ENCODE results near the gene METTL1.
A peak's percentile ranks its signal among the peaks of the same experiment; 100 is the strongest.
"Not testable (repeated sequence)": the region's sequence is repeated elsewhere in the genome, so short reads cannot be mapped to it uniquely, and the experiment has no call there.

METTL1 gene

DNA sequence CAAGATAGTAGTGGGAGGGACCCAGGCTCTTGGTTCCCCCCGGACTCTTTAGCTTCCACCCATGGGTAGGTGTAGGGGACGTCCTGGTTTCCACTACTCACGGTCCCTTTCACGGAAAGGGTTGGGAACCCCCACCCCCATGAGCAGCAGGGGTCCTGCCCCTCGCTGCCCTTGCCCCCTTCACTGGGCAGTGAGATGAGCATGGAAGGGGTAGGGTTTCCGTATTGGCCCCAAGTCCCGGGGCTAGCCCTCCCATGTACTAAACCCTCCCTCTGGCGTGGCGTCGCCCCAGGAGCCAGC lies 46.1 kb downstream of the METTL1 start:
- Mint-ChIP-seq H3K36me3 (ENCODE audit: low read depth) (peaks cover 30% of the 10 kb centered on the region), H3K27me3 (ENCODE audit: low read depth) (no peaks in the 10 kb centered on the region), H3K9me3 (no peaks in the 10 kb centered on the region), H3K27ac (no peak overlapping the region), H3K4me3 (no peak overlapping the region), H3K4me1 (ENCODE audit: low read depth) (peaks cover 6% of the 10 kb centered on the region)

DNA sequence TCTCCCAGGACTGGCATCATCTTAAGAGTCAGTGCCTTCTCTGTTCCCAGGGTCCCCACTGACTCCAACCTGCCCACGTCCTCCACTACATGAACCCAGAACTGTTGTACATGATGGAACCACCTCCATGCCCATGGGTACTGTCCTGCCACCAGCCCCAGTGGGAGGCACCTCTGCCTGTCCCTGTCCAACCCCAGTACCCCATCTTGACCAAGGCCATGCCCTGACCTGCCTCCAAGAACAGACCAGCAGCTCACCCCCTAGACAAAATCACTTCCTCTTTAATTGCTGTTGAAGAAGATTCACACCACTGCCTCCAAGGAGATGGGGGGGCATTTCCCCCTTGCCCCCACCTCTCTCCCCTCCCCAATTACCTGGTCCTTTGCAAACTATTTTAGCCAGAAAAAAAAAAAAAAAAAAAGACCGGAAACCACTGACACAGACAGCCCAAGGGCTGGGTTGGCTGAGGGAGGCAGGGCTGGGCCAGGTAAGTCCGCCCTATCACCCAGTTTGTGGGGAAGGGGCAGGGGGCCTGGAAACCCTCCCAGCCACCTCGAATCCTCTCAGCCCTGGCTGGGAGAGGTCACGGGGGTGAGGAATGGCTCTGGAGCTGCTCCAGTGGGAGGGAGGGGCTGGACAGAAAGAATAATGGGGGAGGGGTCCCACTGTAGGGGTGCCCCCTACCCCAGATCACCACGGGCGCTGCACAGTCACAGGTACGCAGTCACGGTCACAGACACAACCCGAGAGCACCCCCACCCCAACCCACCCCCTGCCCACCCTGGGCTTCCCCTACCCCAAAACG lies 46.8 kb downstream of the METTL1 start:
- Mint-ChIP-seq H3K9me3 (no peaks in the 10 kb centered on the region), H3K36me3 (ENCODE audit: low read depth) (peaks cover 30% of the 10 kb centered on the region), H3K27me3 (ENCODE audit: low read depth) (no peaks in the 10 kb centered on the region), H3K4me3 (no peak overlapping the region), H3K27ac (no peak overlapping the region), H3K4me1 (ENCODE audit: low read depth) (peaks cover 6% of the 10 kb centered on the region)

DNA sequence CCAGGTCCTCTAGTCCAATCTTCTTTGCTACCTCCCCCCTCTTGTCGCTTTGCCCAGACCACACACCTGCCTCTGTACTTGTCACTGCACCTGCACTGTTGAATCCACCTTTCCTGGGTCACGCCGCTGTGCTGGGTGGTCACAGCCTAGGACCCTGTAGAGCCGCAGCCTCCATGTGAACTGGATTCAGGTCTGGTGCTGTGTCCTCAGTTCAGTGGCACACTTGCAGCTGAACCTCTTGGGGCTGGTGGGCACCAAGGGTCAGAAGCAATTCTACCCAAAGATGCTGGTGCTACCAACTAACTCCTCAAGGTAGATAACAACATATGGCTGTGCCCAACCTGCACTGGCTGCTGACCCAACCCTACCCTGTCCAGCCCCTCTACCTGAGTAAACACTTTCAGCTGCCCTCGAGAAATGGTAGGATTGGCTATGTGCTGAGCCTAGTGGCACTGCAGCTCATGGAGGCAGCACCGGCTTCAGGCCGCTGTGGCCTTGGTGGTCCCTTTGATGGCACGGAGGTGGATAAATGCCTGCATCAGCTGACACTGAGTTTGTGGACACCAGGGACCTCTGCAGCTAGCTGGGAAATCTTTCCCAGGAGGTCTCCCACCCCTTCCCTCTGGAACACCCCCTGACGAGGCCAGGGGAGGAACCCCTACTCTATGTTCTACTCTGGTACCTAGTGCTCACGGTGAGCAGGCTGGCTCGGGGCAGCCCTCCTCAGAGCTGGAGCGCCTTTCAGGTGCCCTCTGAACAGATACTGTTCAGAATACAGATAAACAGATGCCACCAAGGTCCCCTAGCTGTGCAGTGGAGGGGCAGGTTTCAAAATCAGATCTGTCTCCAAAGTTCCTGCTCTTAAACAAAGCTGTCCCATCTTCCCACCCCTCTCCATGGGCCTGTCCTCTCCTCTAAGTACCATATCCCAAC lies 47.6 kb downstream of the METTL1 start:
- Mint-ChIP-seq H3K27ac (no peak overlapping the region), H3K27me3 (ENCODE audit: low read depth) (no peaks in the 10 kb centered on the region)

DNA sequence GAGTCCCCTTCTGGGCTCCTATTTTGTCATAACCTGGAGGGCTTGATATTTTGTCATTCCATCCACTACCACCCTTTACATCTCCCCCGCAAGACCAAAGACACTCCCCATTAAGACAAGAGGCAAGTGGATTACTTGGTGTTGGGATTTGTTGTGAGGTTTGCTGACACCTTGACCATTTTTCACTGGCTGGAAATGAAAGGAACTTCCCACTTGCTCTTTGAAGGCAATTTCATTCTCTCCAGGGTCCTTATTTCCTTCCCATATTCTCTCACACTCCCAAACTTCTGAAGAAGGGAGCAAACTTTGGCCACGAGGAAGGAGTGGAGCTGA lies 48.3 kb downstream of the METTL1 start:
- Mint-ChIP-seq H3K4me3 (no peak overlapping the region), H3K27me3 (ENCODE audit: low read depth) (no peaks in the 10 kb centered on the region), H3K9me3 (no peaks in the 10 kb centered on the region), H3K36me3 (ENCODE audit: low read depth) (peaks cover 31% of the 10 kb centered on the region), H3K27ac (no peak overlapping the region), H3K4me1 (ENCODE audit: low read depth) (peaks cover 6% of the 10 kb centered on the region)

More for the DNA sequence above, 47.6 kb downstream of the METTL1 start:
- Mint-ChIP-seq H3K4me3 (no peak overlapping the region), H3K36me3 (ENCODE audit: low read depth) (peaks cover 31% of the 10 kb centered on the region), H3K4me1 (ENCODE audit: low read depth) (peaks cover 6% of the 10 kb centered on the region), H3K9me3 (no peaks in the 10 kb centered on the region)

DNA sequence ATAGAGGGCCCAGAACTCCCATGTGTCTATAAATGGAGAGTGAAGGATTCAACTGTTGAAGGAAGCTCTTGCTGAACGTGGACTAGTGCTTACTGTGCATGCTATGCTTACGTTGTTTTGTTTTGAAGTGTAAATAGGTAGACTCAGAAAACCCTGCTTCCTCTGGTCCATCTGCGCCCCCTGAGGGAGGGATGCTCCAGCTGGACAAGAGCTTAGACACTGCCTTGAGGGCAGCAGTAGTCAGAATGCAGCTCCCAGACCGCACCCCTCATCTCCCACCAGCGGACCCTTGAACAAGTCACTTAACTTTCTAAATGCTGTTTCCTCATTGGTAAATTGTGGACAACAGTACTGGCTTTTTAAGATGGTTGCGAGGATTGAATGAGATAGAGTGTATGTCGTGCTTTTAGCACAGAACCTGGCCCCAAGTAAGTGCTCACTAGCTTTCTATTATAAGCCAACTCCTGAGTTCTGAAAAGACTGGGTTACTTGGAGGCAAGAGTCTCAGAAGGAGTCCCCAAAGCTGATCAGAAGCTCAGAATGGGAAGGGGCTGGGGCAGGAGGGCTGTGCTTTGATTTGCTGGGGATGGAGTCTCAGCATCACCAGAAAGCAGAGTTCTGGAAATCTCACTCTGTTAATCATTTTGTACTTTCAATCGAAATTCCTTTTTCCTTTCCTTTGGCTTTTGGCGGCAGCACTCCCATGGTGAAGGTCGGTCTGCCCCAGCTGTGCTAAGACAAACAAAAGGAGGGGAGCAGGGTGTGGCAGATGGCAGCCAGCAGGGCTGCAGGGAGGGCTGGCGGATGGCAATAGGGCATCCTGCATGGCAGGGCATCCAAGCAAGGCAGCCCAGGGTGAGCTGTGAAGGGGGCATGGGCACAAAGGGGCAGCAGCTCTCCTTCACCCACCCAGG lies 48.9 kb downstream of the METTL1 start:
- Mint-ChIP-seq H3K27ac (no peak overlapping the region), H3K36me3 (ENCODE audit: low read depth) (peaks cover 30% of the 10 kb centered on the region), H3K9me3 (no peaks in the 10 kb centered on the region), H3K27me3 (ENCODE audit: low read depth) (no peaks in the 10 kb centered on the region), H3K4me1 (ENCODE audit: low read depth) (peaks cover 3% of the 10 kb centered on the region), H3K4me3 (no peak overlapping the region)

DNA sequence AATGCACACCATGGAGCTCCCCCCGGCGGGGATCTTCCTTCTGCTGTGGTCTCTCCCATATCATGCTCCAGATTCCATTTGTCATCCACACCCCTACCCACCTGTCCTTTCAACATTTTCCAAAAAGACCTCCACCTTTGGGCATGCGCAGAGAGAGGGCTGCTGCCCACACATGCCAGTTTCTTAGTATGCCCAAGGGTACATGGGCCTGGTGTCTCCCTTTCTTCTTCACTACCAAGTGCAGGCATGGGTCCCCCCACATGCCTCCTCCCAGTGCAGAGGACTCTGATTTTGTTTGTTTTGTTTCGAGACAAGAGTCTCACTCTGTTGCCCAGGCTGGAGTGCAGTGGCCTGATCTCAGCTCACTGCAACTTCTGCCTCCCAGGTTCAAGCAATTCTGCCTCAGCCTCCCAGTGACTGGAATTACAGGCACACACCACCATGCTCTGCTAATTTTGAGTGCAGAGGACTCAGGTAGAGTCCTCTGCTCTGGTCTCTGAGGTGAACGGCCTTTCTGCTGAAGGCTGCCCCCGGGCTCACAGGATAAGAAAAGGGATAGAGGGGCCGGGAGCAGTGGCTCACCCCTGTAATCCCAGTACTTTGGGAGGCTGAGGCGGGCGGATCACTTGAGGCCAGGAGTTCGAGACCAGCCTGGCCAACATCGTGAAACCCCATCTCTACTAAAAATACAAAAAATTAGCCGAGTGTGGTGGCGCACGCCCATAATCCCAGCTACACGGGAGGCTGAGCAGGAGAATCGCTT lies 49.9 kb downstream of the METTL1 start:
- peak overlapping the region; percentile 43 for H3K27ac Mint-ChIP-seq
- peaks cover 28% of the 10 kb centered on the region for H3K36me3 Mint-ChIP-seq (ENCODE audit: low read depth)

DNA sequence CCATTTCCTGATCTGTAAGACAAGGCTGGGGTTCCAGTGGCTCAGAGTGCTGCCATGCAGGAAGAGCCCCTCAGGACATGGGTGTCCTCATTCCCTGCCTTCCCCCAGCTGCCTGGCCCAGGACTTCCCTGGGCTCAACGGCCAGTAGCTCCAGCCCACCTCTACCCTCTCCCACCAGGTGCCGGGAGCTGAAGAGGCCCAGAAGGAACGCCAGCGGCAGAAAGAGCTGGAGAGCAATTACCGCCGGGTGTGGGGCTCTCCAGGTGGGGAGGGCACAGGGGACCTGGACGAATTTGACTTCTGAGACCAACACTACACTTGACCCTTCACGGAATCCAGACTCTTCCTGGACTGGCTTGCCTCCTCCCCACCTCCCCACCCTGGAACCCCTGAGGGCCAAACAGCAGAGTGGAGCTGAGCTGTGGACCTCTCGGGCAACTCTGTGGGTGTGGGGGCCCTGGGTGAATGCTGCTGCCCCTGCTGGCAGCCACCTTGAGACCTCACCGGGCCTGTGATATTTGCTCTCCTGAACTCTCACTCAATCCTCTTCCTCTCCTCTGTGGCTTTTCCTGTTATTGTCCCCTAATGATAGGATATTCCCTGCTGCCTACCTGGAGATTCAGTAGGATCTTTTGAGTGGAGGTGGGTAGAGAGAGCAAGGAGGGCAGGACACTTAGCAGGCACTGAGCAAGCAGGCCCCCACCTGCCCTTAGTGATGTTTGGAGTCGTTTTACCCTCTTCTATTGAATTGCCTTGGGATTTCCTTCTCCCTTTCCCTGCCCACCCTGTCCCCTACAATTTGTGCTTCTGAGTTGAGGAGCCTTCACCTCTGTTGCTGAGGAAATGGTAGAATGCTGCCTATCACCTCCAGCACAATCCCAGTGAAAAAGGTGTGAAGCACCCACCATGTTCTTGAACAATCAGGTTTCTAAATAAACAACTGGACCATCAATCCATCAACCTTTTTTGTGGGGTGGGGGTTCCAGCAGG lies 51.0 kb downstream of the METTL1 start:
- peaks cover 28% of the 10 kb centered on the region for H3K36me3 Mint-ChIP-seq (ENCODE audit: low read depth)
- H3K9me3 Mint-ChIP-seq, result no peaks in the 10 kb centered on the region
- peaks cover 3% of the 10 kb centered on the region for H3K4me1 Mint-ChIP-seq (ENCODE audit: low read depth)
- H3K4me3 Mint-ChIP-seq, result no peak overlapping the region
- no peak overlapping the region for H3K27ac Mint-ChIP-seq
- no peaks in the 10 kb centered on the region for H3K27me3 Mint-ChIP-seq (ENCODE audit: low read depth)

More for the DNA sequence above, 49.9 kb downstream of the METTL1 start:
- not testable (repeated sequence) for H3K27me3 Mint-ChIP-seq (ENCODE audit: low read depth); H3K4me3 Mint-ChIP-seq; H3K9me3 Mint-ChIP-seq; H3K4me1 Mint-ChIP-seq (ENCODE audit: low read depth)

DNA sequence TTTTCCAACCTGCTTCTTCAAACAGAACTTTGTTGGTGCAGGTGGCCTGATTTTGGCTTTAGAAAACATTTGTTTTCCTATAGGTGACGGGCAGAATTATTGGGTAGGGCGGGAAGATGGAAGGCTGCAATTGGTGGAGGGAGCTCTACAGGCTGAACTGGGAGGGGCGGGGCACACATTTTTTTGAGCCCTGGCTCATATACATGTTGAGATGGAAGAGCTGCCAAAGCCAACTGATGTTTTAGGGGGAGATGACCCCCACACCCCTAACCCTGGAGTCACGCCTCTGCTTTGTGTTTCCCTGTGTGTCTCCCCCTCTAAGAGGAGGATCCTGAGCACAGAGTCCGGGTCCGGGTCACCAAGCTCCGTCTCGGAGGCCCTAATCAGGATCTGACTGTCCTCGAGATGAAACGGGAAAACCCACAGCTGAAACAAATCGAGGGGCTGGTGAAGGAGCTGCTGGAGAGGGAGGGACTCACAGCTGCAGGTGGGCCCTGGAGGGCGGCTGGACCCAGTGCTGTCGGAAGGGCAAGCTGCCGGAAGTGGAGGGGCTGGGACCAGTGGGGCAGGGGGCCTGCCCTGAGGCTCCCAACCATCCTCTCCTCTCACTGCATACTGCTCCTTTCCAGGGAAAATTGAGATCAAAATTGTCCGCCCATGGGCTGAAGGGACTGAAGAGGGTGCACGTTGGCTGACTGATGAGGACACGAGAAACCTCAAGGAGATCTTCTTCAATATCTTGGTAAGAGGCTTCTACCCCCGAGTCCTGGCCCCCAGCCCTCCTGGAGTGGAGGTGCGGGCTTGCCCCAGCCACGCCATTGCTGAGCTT lies 51.9 kb downstream of the METTL1 start:
- H3K9me3 Mint-ChIP-seq, result no peaks in the 10 kb centered on the region
- peaks cover 30% of the 10 kb centered on the region for H3K36me3 Mint-ChIP-seq (ENCODE audit: low read depth)
- H3K27ac Mint-ChIP-seq, result no peak overlapping the region
- no peak overlapping the region for H3K4me3 Mint-ChIP-seq
- H3K4me1 Mint-ChIP-seq (ENCODE audit: low read depth), result peaks cover 3% of the 10 kb centered on the region
- no peaks in the 10 kb centered on the region for H3K27me3 Mint-ChIP-seq (ENCODE audit: low read depth)

DNA sequence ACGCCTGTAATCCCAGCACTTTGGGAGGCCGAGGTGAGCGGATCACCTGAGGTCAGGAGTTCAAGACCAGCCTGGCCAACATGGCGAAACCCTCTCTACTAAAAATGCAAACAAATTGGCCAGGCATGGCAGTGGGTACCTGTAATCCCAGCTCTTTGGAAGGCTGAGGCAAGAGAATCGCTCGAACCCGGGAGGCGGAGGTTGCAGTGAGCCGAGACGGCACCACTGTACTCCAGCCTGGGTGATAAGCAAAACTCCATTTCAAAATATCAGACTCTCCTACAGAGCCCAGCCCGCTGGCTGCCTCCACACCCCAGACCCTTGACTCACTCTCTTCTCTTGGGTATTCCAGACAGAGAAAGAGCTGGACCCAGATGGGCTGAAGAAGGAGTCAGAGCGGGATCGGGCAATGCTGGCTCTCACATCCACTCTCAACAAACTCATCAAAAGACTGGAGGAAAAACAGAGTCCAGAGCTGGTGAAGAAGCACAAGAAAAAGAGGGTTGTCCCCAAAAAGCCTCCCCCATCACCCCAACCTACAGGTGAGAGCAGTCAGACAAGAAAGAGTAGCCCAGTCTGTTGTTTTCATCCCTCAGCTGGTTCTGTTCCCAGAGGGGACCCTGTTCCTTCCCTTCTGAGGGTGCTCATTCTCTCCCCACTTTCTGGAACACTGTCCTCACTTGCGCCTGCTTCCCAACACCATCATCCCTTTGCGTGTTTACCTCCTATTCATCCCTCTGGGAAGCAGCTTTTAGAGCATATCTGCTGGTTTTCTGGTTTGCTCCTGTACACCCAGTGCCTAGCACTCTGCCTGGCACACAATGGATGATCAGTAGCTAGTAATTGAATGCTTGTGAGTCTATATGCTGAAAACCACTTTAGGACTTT lies 53.0 kb downstream of the METTL1 start:
- Mint-ChIP-seq H3K9me3 (no peaks in the 10 kb centered on the region), H3K27me3 (ENCODE audit: low read depth) (no peaks in the 10 kb centered on the region), H3K36me3 (ENCODE audit: low read depth) (peaks cover 27% of the 10 kb centered on the region), H3K4me3 (no peak overlapping the region), H3K4me1 (ENCODE audit: low read depth) (no peaks in the 10 kb centered on the region), H3K27ac (no peak overlapping the region)
